Hepatocyte (in vitro differentiated cells): ENCODE results near the gene HM13. TPM values are rescaled to one million over a fixed set of nuclear protein-coding genes. Genes with fewer than 3 reads are reported as not detected.
A peak's percentile ranks its signal among the peaks of the same experiment; 100 is the strongest.
"Not testable (repeated sequence)": the region's sequence is repeated elsewhere in the genome, so short reads cannot be mapped to it uniquely, and the experiment has no call there.

Experiments used
- DNase-seq: peaks from one replicate; pipeline ENCODE4 v3.0.0-alpha.2; 2016; ENCODE audit warnings: low spot score
- H2AFZ ChIP-seq: fragments of 200-600 bp; sonication (generic); 2 replicates; pipeline ENCODE4 v1.6.0; 2016; ENCODE audit warnings: antibody characterized with exemption, mild to moderate bottlenecking
- H3K27ac ChIP-seq: fragments of 200-600 bp; sonication (generic); 2 replicates; pipeline ENCODE4 v1.5.1; 2016; ENCODE audit warnings: mild to moderate bottlenecking
- H3K27me3 ChIP-seq: fragments of 200-600 bp; sonication (generic); 2 replicates; pipeline ENCODE4 v1.6.1; 2016
- H3K36me3 ChIP-seq: fragments of 200-600 bp; sonication (generic); replicated peaks from 2 replicates; pipeline ENCODE4 v1.5.1; 2016; ENCODE audit warnings: low read depth; ENCODE audit not compliant: insufficient read depth
- H3K4me1 ChIP-seq: fragments of 200-600 bp; sonication (generic); 2 replicates; pipeline ENCODE4 v1.5.1; 2016; ENCODE audit warnings: mild to moderate bottlenecking, moderate library complexity; ENCODE audit not compliant: insufficient read depth
- H3K4me2 ChIP-seq: fragments of 200-600 bp; sonication (generic); 2 replicates; pipeline ENCODE4 v1.6.0; 2016
- H3K4me3 ChIP-seq: fragments of 200-600 bp; sonication (generic); 2 replicates; pipeline ENCODE4 v1.5.1; 2016; ENCODE audit warnings: mild to moderate bottlenecking
- H3K79me2 ChIP-seq: fragments of 200-600 bp; sonication (generic); 2 replicates; pipeline ENCODE4 v1.6.0; 2017; ENCODE audit warnings: mild to moderate bottlenecking
- H3K9me2 ChIP-seq: fragments of 200-600 bp; sonication (generic); replicated peaks from 2 replicates; pipeline ENCODE4 v1.6.0; 2017; ENCODE audit warnings: mild to moderate bottlenecking; ENCODE audit not compliant: insufficient read depth
- H3K9me3 ChIP-seq: fragments of 200-600 bp; sonication (generic); 2 replicates; pipeline ENCODE4 v1.5.1; 2016; ENCODE audit warnings: low read depth, mild to moderate bottlenecking
- H4K20me1 ChIP-seq: fragments of 200-600 bp; sonication (generic); 2 replicates; pipeline ENCODE4 v1.6.0; 2016; ENCODE audit warnings: mild to moderate bottlenecking; ENCODE audit not compliant: insufficient read depth, poor library complexity, severe bottlenecking
- CTCF ChIP-seq: fragments of 200-600 bp; sonication (generic); IDR thresholded peaks from 2 replicates; pipeline ENCODE4 v1.5.1; 2016; ENCODE audit warnings: antibody characterized with exemption, mild to moderate bottlenecking; ENCODE audit not compliant: poor library complexity
- EZH2 ChIP-seq: fragments of 200-600 bp; sonication (generic); IDR thresholded peaks from 2 replicates; pipeline ENCODE4 v1.6.1; 2016; ENCODE audit warnings: antibody characterized with exemption, mild to moderate bottlenecking, borderline replicate concordance
- EZH2phosphoT487 ChIP-seq: fragments of 200-600 bp; sonication (generic); IDR thresholded peaks from one replicate; pipeline ENCODE4 v1.6.1; 2018; ENCODE audit warnings: antibody characterized with exemption, mild to moderate bottlenecking, low read depth, moderate library complexity; ENCODE audit not compliant: unreplicated experiment, severe bottlenecking
- WGBS: methylation state at CpG from one replicate; pipeline ENCODE4 v1.1.6; 2016; ENCODE audit warnings: low lambda C conversion rate; ENCODE audit errors: missing lambda C conversion rate; 5-methylcytosine and 5-hydroxymethylcytosine counted together
- polyA plus RNA-seq: library from polyadenylated mRNA; unstranded; fragments of >200 nt; fragmentation: Nextera tagmentation; extraction: Ambion mirVana; gene quantifications from 2 replicates; pipeline ENCODE4 v1.2.1, GENCODE V29; 2016
- total RNA-seq: library from RNA; depleted of rRNA; stranded (reverse); fragments of >200 nt; gene quantifications from 2 replicates; pipeline ENCODE4 v1.2.3, GENCODE V29; 2014

HM13 gene
- total and polyA plus RNA-seq, 2 experiments from 2014 or later, result 219 to 461 TPM

DNA sequence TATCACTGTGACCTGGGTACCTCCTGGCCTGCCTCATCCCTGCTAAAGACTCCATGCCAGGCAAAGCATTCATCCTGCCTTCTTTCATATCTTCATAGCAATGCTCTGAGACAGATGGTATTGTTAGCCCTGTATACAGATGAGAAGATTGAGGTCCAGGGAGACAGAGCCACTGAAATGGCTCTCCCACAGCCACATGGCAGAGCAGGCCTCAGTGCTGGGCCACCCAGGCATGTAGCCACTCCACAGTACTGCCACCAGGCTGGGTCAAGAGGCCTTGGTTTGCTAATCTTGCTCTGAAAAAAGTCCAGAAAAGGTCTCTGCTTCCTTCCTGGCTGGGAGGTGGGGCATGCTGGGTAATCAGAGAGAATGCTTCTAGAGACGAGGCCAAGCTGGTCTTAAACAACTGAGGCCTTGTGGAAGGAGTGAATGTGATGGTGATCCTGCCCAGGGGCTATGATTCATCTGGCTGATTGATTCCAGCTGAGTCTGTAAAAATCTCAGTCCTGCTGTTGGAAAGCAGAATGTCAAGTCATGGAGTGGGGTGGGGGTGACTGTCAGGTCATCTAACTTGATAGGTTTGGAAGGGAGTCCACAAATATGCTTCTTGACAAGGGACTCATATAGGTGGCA lies 29.8 kb downstream of the HM13 start:
- Histone ChIP-seq H3K27ac (peak overlapping the region; percentile 93), H3K4me2 (no peak overlapping the region)
- WGBS, result 33% methylated on average over 1 of the region's 1 CpG

DNA sequence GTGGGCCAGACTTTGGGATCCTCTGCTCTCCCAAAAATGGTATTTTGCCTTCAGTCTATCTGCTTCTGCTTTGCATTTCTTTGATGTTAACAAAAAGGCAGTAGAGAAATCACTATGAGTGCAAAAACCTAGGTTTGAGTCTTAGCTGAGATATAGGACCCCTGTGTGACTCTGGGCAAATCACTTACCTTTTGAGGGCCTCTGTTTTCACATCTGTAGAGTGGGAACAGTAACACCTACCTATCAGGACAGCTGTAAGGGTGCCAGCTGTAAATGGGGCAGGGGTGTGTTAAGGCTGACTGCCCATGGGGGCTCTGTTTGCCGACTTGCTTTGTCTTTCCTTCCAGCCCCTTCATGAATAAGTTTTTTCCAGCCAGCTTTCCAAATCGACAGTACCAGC lies 30.4 kb downstream of the HM13 start:
- no peaks in the 10 kb centered on the region for H3K36me3 ChIP-seq
- whole genome bisulfite sequencing, result 91% methylated on average over 2 of the region's 2 CpGs
- no peaks in the 10 kb centered on the region for H4K20me1 ChIP-seq
- H3K27ac ChIP-seq, result peak overlapping the region; percentile 93
- DNase-seq, result no peak
- H3K4me3 ChIP-seq, result no peak overlapping the region
- peaks cover 35% of the 10 kb centered on the region for H3K79me2 ChIP-seq
- H2AFZ ChIP-seq, result no peak overlapping the region
- no peaks in the 10 kb centered on the region for H3K9me3 ChIP-seq
- no peaks in the 10 kb centered on the region for H3K9me2 ChIP-seq
- no peak for TF ChIP-seq EZH2phosphoT487
- no peak for TF ChIP-seq EZH2
- TF ChIP-seq CTCF, result no peak
- H3K4me1 ChIP-seq, result peaks cover 22% of the 10 kb centered on the region
- H3K4me2 ChIP-seq, result no peak overlapping the region
- H3K27me3 ChIP-seq, result no peaks in the 10 kb centered on the region

More for the DNA sequence above, 29.8 kb downstream of the HM13 start:
- Histone ChIP-seq H2AFZ (no peak overlapping the region), H3K36me3 (no peaks in the 10 kb centered on the region), H3K79me2 (peaks cover 33% of the 10 kb centered on the region), H3K9me3 (no peaks in the 10 kb centered on the region), H3K9me2 (no peaks in the 10 kb centered on the region), H3K4me1 (peaks cover 22% of the 10 kb centered on the region), H4K20me1 (no peaks in the 10 kb centered on the region), H3K27me3 (no peaks in the 10 kb centered on the region), H3K4me3 (no peak overlapping the region)
- TF ChIP-seq CTCF (no peak), EZH2 (no peak), EZH2phosphoT487 (no peak)
- DNase-seq, result peak; percentile 82

DNA sequence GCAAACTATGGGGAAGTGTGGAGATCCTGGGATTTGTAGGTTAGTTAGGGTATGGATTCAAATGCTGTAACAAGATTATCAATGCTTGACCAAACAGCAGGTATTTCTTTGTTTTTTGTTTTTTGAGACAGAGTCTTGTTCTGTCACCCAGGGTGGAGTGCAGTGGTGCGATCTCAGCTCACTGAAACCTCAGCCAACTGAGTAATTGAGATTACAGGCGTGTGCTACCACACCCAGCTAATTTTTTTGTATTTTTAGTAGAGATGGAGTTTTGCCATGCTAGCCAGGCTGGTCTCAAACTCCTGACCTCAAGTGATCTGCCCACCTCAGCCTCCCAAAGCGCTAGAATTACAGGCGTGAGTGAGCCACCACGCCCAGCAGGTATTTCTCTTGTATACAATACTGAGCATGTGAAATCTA lies 31.4 kb downstream of the HM13 start:
- not testable (repeated sequence) for H4K20me1 ChIP-seq, H3K4me2 ChIP-seq, H3K4me3 ChIP-seq, H3K27me3 ChIP-seq, H2AFZ ChIP-seq, H3K36me3 ChIP-seq, H3K9me3 ChIP-seq, H3K9me2 ChIP-seq, DNase-seq
- WGBS, result 95% methylated on average over 5 of the region's 5 CpGs
- Histone ChIP-seq H3K4me1 (peaks cover 22% of the 10 kb centered on the region), H3K27ac (peak overlapping the region; percentile 93), H3K79me2 (peaks cover 37% of the 10 kb centered on the region)

DNA sequence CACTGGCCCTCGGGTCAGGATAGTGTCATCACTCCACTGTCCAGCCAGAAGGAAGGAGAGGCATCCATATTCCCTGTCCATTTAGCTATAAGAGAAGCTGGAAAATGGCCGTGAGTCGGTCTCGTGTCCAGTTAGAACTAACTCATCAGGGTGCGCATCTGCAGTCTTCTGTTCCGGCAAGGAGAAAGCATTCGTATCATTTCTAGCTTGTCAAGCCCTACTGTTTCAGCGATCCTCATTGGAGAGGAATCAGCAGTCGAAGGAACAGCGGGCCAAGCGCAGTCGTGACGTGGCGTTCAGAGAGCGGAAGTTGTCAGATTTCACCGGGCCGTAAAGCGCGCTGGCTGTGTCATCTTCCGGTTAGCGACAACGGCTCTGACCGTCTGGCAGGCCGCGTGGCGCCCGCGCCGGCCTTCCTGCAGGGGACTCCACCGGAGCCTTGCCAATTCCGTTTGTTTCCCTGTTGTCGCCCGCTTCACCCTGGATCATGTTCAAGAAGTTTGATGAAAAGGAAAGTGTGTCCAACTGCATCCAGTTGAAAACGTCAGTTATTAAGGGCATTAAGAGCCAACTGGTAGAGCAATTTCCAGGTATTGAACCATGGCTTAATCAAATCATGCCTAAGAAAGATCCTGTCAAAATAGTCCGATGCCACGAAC lies 32.9 kb downstream of the HM13 start:
- peaks cover 38% of the 10 kb centered on the region for H3K79me2 ChIP-seq
- TF ChIP-seq EZH2phosphoT487 (no peak), EZH2 (no peak)
- H3K36me3 ChIP-seq, result no peaks in the 10 kb centered on the region
- H3K27ac ChIP-seq, result peak overlapping the region; percentile 99
- peak overlapping the region; percentile 66 for H3K4me3 ChIP-seq
- DNase-seq, result peak; percentile 96
- H3K4me1 ChIP-seq, result peaks cover 22% of the 10 kb centered on the region
- H3K9me2 ChIP-seq, result no peaks in the 10 kb centered on the region
- no peaks in the 10 kb centered on the region for H3K27me3 ChIP-seq
- 38% methylated on average over 36 of the region's 36 CpGs for WGBS
- peak overlapping the region; percentile 84 for H3K4me2 ChIP-seq
- H4K20me1 ChIP-seq, result no peaks in the 10 kb centered on the region
- peak overlapping the region; percentile 46 for H2AFZ ChIP-seq
- no peaks in the 10 kb centered on the region for H3K9me3 ChIP-seq
